SK-N-MC (cell line): ENCODE results near the gene HOATZ.

Source experiments
- DNase-seq: peaks from one replicate; pipeline ENCODE4 v3.0.0-alpha.2; 2011; ENCODE audit warnings: low read depth, low spot score
- H3K27ac ChIP-seq: fragments of 200-600 bp; sonication (generic); 2 replicates; pipeline ENCODE4 v1.5.1; 2016; ENCODE audit warnings: mixed run types
- H3K36me3 ChIP-seq: fragments of 200-600 bp; sonication (generic); 2 replicates; pipeline ENCODE4 v1.6.1; 2017; ENCODE audit warnings: antibody characterized with exemption, low read length, mixed read lengths; ENCODE audit not compliant: insufficient read depth
- H3K4me3 ChIP-seq: fragments of 200-600 bp; sonication (generic); 2 replicates; pipeline ENCODE4 v1.5.1; 2016
- H3K9ac ChIP-seq: fragments of 200-600 bp; sonication (generic); 2 replicates; pipeline ENCODE4 v1.8.0; 2017; ENCODE audit warnings: mixed run types, mixed read lengths; ENCODE audit not compliant: insufficient read length
- H3K9me3 ChIP-seq: fragments of 200-600 bp; sonication (generic); 2 replicates; pipeline ENCODE4 v1.6.1; 2017; ENCODE audit warnings: low read depth, mild to moderate bottlenecking, antibody characterized with exemption, low read length, moderate library complexity, mixed read lengths
- EZH2 ChIP-seq: fragments of 200-600 bp; sonication (generic); IDR thresholded peaks from one replicate; pipeline ENCODE4 v1.6.1; 2017; ENCODE audit warnings: antibody characterized with exemption
- FOXP2 ChIP-seq: optimal IDR thresholded peaks from 2 replicates; pipeline ENCODE3; 2011; ENCODE audit warnings: mild to moderate bottlenecking, moderate library complexity; ENCODE audit not compliant: insufficient read depth; ENCODE audit errors: extremely low read length, control extremely low read depth
- POLR2AphosphoS5 ChIP-seq: IDR thresholded peaks from 2 replicates; pipeline ENCODE4 v1.6.1; 2012; ENCODE audit warnings: mild to moderate bottlenecking, low read depth, low read length, borderline replicate concordance

Gene HOATZ

GRCh38 chr11:111479666-111480065, 34.9 kb upstream of the HOATZ start:
- no peak overlapping the region for H3K27ac ChIP-seq
- no peak overlapping the region for H3K9ac ChIP-seq
- no peaks in the 10 kb centered on the region; the same call in 1 of the 2 replicates for H3K9me3 ChIP-seq
- DNase-seq = no peak
- H3K4me3 ChIP-seq = no peak overlapping the region
- TF ChIP-seq EZH2 = no peak
- TF ChIP-seq FOXP2 = no peak
- TF ChIP-seq POLR2AphosphoS5 = no peak
- no peaks in the 10 kb centered on the region for H3K36me3 ChIP-seq

GRCh38 chr11:111483431-111483830, 31.1 kb upstream of the HOATZ start:
- no peak for DNase-seq
- Histone ChIP-seq H3K9ac (no peak overlapping the region), H3K36me3 (no peaks in the 10 kb centered on the region), H3K27ac (no peak overlapping the region), H3K9me3 (peaks cover 5% of the 10 kb centered on the region; the same call in 1 of the 2 replicates), H3K4me3 (no peak overlapping the region)
- no peak for TF ChIP-seq POLR2AphosphoS5
- no peak for TF ChIP-seq EZH2
- no peak for TF ChIP-seq FOXP2

- no peak for DNase-seq
- TF ChIP-seq FOXP2 (no peak), EZH2 (no peak), POLR2AphosphoS5 (no peak)
- Histone ChIP-seq H3K9ac (no peak overlapping the region), H3K4me3 (no peak overlapping the region), H3K9me3 (peaks cover 6% of the 10 kb centered on the region; the same call in 1 of the 2 replicates), H3K36me3 (no peaks in the 10 kb centered on the region), H3K27ac (no peak overlapping the region)
Observed at GRCh38 chr11:111490496-111490895, 24.1 kb upstream of the HOATZ start.

- Histone ChIP-seq H3K36me3 (no peaks in the 10 kb centered on the region), H3K27ac (0 out of 2 replicates have a peak overlapping the region, but pooled peaks have one; percentile 11), H3K4me3 (no peak overlapping the region), H3K9ac (no peak overlapping the region), H3K9me3 (no peaks in the 10 kb centered on the region)
- no peak for DNase-seq
- TF ChIP-seq FOXP2 (no peak), POLR2AphosphoS5 (no peak), EZH2 (no peak)
Observed at GRCh38 chr11:111494040-111494439, 20.5 kb upstream of the HOATZ start.

GRCh38 chr11:111499483-111499882, 15.1 kb upstream of the HOATZ start:
- TF ChIP-seq FOXP2 = no peak
- no peak for TF ChIP-seq EZH2
- TF ChIP-seq POLR2AphosphoS5 = no peak
- Histone ChIP-seq H3K36me3 (no peaks in the 10 kb centered on the region), H3K4me3 (no peak overlapping the region), H3K9me3 (no peaks in the 10 kb centered on the region), H3K27ac (no peak overlapping the region), H3K9ac (no peak overlapping the region)
- DNase-seq = no peak

GRCh38 chr11:111500481-111500880, 14.1 kb upstream of the HOATZ start:
- no peaks in the 10 kb centered on the region for H3K36me3 ChIP-seq
- no peak for DNase-seq
- no peak overlapping the region for H3K9ac ChIP-seq
- TF ChIP-seq POLR2AphosphoS5 (no peak), FOXP2 (no peak), EZH2 (no peak)
- H3K4me3 ChIP-seq = no peak overlapping the region
- H3K27ac ChIP-seq = no peak overlapping the region
- H3K9me3 ChIP-seq = no peaks in the 10 kb centered on the region

- DNase-seq = no peak
- Histone ChIP-seq H3K27ac (no peak overlapping the region), H3K4me3 (no peak overlapping the region), H3K9me3 (no peaks in the 10 kb centered on the region), H3K36me3 (no peaks in the 10 kb centered on the region), H3K9ac (no peak overlapping the region)
- TF ChIP-seq EZH2 = no peak
- TF ChIP-seq POLR2AphosphoS5 = no peak
- TF ChIP-seq FOXP2 = no peak
Observed at GRCh38 chr11:111502611-111503010, 12.0 kb upstream of the HOATZ start.

- no peaks in the 10 kb centered on the region for H3K9me3 ChIP-seq
- H3K4me3 ChIP-seq = no peak overlapping the region
- no peak for TF ChIP-seq EZH2
- TF ChIP-seq POLR2AphosphoS5 = no peak
- TF ChIP-seq FOXP2 = no peak
- H3K36me3 ChIP-seq = no peaks in the 10 kb centered on the region
- DNase-seq = no peak
- no peak overlapping the region for H3K27ac ChIP-seq
- no peak overlapping the region for H3K9ac ChIP-seq
Observed at GRCh38 chr11:111510311-111510710, 4.3 kb upstream of the HOATZ start.
